Measurements from ENCODE around the gene TMEM130.

GRCh38 chr7:98862716-98863420 is 6.9 kb downstream of the TMEM130 start:
- TF ChIP-seq MYC (IDR thresholded peaks at IDR 0.05; ENCODE audit: borderline replicate concordance, low read length): no peak
- no peak for TF ChIP-seq RNF2 (IDR thresholded peaks at IDR 0.05; ENCODE audit: borderline replicate concordance, low read depth)
- no peak for TF ChIP-seq POLR2AphosphoS2 (conservative IDR thresholded peaks at IDR 0.05; ENCODE audit: low read length)
- no peak for TF ChIP-seq CTCF (IDR thresholded peaks at IDR 0.05)
- TF ChIP-seq NPAS2 (CRISPR knock-in tag; IDR thresholded peaks at IDR 0.05; ENCODE audit: borderline replicate concordance): no peak
- TF ChIP-seq POLR2A (IDR thresholded peaks at IDR 0.05; ENCODE audit: low read length): no peak
- no peak for TF ChIP-seq CBX8 (IDR thresholded peaks at IDR 0.05)
- no peak for TF ChIP-seq REST (IDR thresholded peaks at IDR 0.05)
- no peak for TF ChIP-seq ZFP36 (IDR thresholded peaks at IDR 0.05; ENCODE audit: borderline replicate concordance, partially characterized antibody)
- TF ChIP-seq JUNB (IDR thresholded peaks at IDR 0.05): no peak
- no peak for TF ChIP-seq HDAC2 (IDR thresholded peaks at IDR 0.05)
- TF ChIP-seq, protein P1, sequence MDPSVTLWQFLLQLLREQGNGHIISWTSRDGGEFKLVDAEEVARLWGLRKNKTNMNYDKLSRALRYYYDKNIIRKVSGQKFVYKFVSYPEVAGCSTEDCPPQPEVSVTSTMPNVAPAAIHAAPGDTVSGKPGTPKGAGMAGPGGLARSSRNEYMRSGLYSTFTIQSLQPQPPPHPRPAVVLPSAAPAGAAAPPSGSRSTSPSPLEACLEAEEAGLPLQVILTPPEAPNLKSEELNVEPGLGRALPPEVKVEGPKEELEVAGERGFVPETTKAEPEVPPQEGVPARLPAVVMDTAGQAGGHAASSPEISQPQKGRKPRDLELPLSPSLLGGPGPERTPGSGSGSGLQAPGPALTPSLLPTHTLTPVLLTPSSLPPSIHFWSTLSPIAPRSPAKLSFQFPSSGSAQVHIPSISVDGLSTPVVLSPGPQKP (IDR thresholded peaks at IDR 0.05; ENCODE audit: low read depth, low read length): no peak
- TF ChIP-seq MAX (IDR thresholded peaks at IDR 0.05): no peak
- TF ChIP-seq HOXB5 (CRISPR knock-in tag; IDR thresholded peaks at IDR 0.05): no peak

All from A549 (cell line).